Measurements from ENCODE around the gene MALRD1.

MALRD1 gene

DNA sequence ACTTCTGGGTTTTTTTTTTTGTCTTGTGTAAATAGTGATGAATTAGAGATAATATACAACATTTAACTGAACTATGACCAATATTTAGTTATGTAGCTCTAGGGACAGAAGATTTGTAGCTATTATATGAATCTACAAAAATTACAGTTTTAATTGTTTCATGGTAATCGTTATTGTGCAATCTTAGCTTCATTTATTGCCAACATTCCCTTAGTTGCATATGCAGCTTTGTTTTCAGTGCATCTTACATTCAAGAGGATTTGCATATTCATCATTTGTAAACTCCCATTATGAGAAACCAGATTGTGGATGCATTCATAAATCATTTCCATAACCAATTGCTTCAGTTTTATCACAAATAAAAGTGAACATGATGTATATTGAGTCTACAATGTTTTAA, 68.8 kb downstream of the MALRD1 start:
- Histone ChIP-seq H3K4me3 (IDR thresholded peaks at IDR 0.05; ENCODE audit: insufficient read depth, low read depth, low read length) (no peak overlapping the region), H3K27ac (no peak overlapping the region), H3K36me3 (ENCODE audit: insufficient read depth) (no peaks in the 10 kb centered on the region), H2AFZ (ENCODE audit: low read depth) (no peak overlapping the region), H3K79me2 (ENCODE audit: insufficient read depth, low read depth) (no peaks in the 10 kb centered on the region), H3K9ac (no peak overlapping the region), H3K4me2 (no peak overlapping the region), H4K20me1 (ENCODE audit: insufficient read depth) (no peaks in the 10 kb centered on the region), H3K27me3 (ENCODE audit: insufficient read depth, low read depth) (no peaks in the 10 kb centered on the region), H3K4me1 (ENCODE audit: low read depth, poor library complexity, severe bottlenecking) (no peaks in the 10 kb centered on the region)
- TF ChIP-seq, protein P1, sequence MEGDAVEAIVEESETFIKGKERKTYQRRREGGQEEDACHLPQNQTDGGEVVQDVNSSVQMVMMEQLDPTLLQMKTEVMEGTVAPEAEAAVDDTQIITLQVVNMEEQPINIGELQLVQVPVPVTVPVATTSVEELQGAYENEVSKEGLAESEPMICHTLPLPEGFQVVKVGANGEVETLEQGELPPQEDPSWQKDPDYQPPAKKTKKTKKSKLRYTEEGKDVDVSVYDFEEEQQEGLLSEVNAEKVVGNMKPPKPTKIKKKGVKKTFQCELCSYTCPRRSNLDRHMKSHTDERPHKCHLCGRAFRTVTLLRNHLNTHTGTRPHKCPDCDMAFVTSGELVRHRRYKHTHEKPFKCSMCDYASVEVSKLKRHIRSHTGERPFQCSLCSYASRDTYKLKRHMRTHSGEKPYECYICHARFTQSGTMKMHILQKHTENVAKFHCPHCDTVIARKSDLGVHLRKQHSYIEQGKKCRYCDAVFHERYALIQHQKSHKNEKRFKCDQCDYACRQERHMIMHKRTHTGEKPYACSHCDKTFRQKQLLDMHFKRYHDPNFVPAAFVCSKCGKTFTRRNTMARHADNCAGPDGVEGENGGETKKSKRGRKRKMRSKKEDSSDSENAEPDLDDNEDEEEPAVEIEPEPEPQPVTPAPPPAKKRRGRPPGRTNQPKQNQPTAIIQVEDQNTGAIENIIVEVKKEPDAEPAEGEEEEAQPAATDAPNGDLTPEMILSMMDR (conservative IDR thresholded peaks at IDR 0.05; ENCODE audit: low read depth, low read length): no peak

DNA sequence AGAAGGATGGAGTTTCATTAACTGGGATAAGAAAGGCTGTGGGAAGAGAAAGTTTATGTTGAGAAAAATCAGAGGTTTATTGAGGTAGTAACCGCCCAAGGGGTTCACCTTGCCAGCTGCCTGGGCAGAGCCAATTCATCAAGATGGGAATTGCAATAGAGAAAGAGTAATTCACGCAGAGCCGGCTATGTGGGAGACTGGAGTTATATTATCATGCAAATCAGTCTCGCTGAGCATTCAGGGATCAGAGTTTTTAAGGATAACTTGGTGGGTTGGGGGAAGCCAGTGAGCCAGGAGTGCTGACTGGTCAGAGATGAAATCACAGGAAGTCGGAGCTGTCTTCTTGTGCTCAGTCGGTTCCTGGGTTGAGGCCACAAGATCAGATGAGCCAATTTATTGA, 70.6 kb downstream of the MALRD1 start:
- H3K36me3 ChIP-seq (ENCODE audit: insufficient read depth): no peaks in the 10 kb centered on the region
- TF ChIP-seq, protein P1 (conservative IDR thresholded peaks at IDR 0.05; ENCODE audit: low read depth, low read length): no peak
- no peaks in the 10 kb centered on the region for H3K27me3 ChIP-seq (ENCODE audit: insufficient read depth, low read depth)
- no peak overlapping the region for H3K4me2 ChIP-seq
- no peak overlapping the region for H3K27ac ChIP-seq
- no peak overlapping the region for H3K9ac ChIP-seq
- no peak overlapping the region for H2AFZ ChIP-seq (ENCODE audit: low read depth)
- H3K4me3 ChIP-seq (IDR thresholded peaks at IDR 0.05; ENCODE audit: insufficient read depth, low read depth, low read length): no peak overlapping the region
- H4K20me1 ChIP-seq (ENCODE audit: insufficient read depth): no peaks in the 10 kb centered on the region
- no peaks in the 10 kb centered on the region for H3K4me1 ChIP-seq (ENCODE audit: low read depth, poor library complexity, severe bottlenecking)
- H3K79me2 ChIP-seq (ENCODE audit: insufficient read depth, low read depth): no peaks in the 10 kb centered on the region

DNA sequence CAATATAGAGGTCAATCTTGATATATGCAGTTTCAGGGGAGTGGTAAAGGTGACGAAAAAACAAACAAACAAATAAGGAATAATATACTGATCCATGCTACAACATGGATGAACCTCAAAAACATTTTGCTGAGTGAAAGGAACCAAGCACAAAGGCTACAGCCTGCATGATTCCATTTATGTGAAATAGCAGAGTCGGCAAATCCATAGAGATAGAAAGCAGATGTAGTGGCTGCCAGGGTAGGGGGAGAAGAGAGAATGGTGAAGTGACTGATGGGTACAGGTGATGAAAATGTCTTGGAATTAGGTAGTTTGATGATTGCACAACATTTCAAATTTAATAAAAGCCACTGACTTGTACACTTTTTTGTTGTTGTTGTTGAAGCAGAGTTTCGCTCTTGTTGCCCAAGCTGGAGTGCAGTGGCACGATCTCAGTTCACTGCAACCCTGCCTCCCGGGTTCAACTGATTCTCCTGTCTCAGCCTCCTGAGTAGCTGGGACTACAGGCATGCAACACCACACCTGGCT, 71.8 kb downstream of the MALRD1 start:
- Histone ChIP-seq H3K4me2 (no peak overlapping the region), H3K36me3 (ENCODE audit: insufficient read depth) (no peaks in the 10 kb centered on the region), H3K27ac (no peak overlapping the region), H3K27me3 (ENCODE audit: insufficient read depth, low read depth) (no peaks in the 10 kb centered on the region), H3K79me2 (ENCODE audit: insufficient read depth, low read depth) (no peaks in the 10 kb centered on the region), H3K9ac (no peak overlapping the region), H2AFZ (ENCODE audit: low read depth) (no peak overlapping the region), H3K4me3 (IDR thresholded peaks at IDR 0.05; ENCODE audit: insufficient read depth, low read depth, low read length) (no peak overlapping the region), H4K20me1 (ENCODE audit: insufficient read depth) (no peaks in the 10 kb centered on the region), H3K4me1 (ENCODE audit: low read depth, poor library complexity, severe bottlenecking) (no peaks in the 10 kb centered on the region)
- TF ChIP-seq, protein P1 (conservative IDR thresholded peaks at IDR 0.05; ENCODE audit: low read depth, low read length): no peak

DNA sequence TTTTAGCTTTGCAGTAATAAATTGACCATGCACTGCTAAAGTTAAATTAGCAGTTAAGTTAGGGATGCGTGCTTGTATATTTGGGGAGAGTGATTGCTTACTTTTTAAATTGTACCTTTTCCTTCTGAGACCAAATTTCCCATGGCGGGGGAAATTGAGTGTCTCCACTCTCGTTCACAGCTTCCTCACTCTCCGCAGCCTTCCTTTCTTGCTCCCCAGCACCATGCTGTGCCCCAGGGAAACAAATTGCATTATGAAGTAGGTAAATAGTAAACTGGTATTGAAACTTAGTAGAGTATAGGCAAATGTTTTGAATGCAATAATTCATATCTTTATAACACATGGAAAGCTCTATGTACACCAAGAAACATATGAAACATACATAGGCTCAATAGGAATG, 85.4 kb downstream of the MALRD1 start:
- H3K9ac ChIP-seq: no peak overlapping the region
- H3K79me2 ChIP-seq (ENCODE audit: insufficient read depth, low read depth): no peaks in the 10 kb centered on the region
- no peak overlapping the region for H3K4me2 ChIP-seq
- H2AFZ ChIP-seq (ENCODE audit: low read depth): no peak overlapping the region
- no peak overlapping the region for H3K27ac ChIP-seq
- H3K4me3 ChIP-seq (IDR thresholded peaks at IDR 0.05; ENCODE audit: insufficient read depth, low read depth, low read length): no peak overlapping the region
- no peaks in the 10 kb centered on the region for H4K20me1 ChIP-seq (ENCODE audit: insufficient read depth)
- H3K27me3 ChIP-seq (ENCODE audit: insufficient read depth, low read depth): no peaks in the 10 kb centered on the region
- TF ChIP-seq, protein P1 (conservative IDR thresholded peaks at IDR 0.05; ENCODE audit: low read depth, low read length): no peak
- no peaks in the 10 kb centered on the region for H3K36me3 ChIP-seq (ENCODE audit: insufficient read depth)
- no peaks in the 10 kb centered on the region for H3K4me1 ChIP-seq (ENCODE audit: low read depth, poor library complexity, severe bottlenecking)

All from KMS-11 (cell line).